AG10803 (cell line): ENCODE measurements around the gene PTPN4.

ENCODE experiments used
- DNase-seq: peaks from one replicate; pipeline ENCODE4 v3.0.0; 2010; ENCODE audit warnings: low read depth
- H3K4me3 ChIP-seq: 2 replicates; pipeline ENCODE4 v1.5.1; 2011; ENCODE audit warnings: mild to moderate bottlenecking, low read length, control low read depth
- CTCF ChIP-seq: conservative IDR thresholded peaks from 2 replicates; pipeline ENCODE4 v1.5.1; 2011; ENCODE audit warnings: mild to moderate bottlenecking, low read length, control low read depth, inconsistent platforms

PTPN4 gene

GRCh38 chr2:119808516-119809147 lies 48.9 kb downstream of the PTPN4 start:
- no peak overlapping the region for H3K4me3 ChIP-seq
- TF ChIP-seq CTCF: no peak
- DNase-seq: no peak

- no peak for TF ChIP-seq CTCF
- no peak overlapping the region for H3K4me3 ChIP-seq
- peak; percentile 83 for DNase-seq
These were observed 49.8 kb downstream of the PTPN4 start for GRCh38 chr2:119809339-119810048.

- no peak overlapping the region for H3K4me3 ChIP-seq
- TF ChIP-seq CTCF: no peak
- no peak for DNase-seq
These were observed 50.4 kb downstream of the PTPN4 start for GRCh38 chr2:119810049-119810630.

GRCh38 chr2:119814216-119814615 lies 54.5 kb downstream of the PTPN4 start:
- TF ChIP-seq CTCF: no peak
- DNase-seq: no peak
- no peak overlapping the region for H3K4me3 ChIP-seq

GRCh38 chr2:119818792-119819191 lies 59.1 kb downstream of the PTPN4 start:
- no peak overlapping the region for H3K4me3 ChIP-seq
- DNase-seq: no peak
- TF ChIP-seq CTCF: no peak

GRCh38 chr2:119819846-119820245 lies 60.1 kb downstream of the PTPN4 start:
- no peak for DNase-seq
- no peak for TF ChIP-seq CTCF
- no peak overlapping the region for H3K4me3 ChIP-seq

GRCh38 chr2:119820275-119820674 lies 60.6 kb downstream of the PTPN4 start:
- TF ChIP-seq CTCF: no peak
- peak; percentile 85 for DNase-seq
- H3K4me3 ChIP-seq: no peak overlapping the region
